Fibroblast of skin of back (primary cell): Measurements from ENCODE around the gene PPP1R13B.
A peak's percentile ranks its signal among the peaks of the same experiment; 100 is the strongest.
"Not testable (repeated sequence)": the region's sequence is repeated elsewhere in the genome, so short reads cannot be mapped to it uniquely, and the experiment has no call there.

Experiments used
- DNase-seq: peaks from one replicate; pipeline ENCODE4 v3.0.0-alpha.2; 2013

The PPP1R13B gene

DNA sequence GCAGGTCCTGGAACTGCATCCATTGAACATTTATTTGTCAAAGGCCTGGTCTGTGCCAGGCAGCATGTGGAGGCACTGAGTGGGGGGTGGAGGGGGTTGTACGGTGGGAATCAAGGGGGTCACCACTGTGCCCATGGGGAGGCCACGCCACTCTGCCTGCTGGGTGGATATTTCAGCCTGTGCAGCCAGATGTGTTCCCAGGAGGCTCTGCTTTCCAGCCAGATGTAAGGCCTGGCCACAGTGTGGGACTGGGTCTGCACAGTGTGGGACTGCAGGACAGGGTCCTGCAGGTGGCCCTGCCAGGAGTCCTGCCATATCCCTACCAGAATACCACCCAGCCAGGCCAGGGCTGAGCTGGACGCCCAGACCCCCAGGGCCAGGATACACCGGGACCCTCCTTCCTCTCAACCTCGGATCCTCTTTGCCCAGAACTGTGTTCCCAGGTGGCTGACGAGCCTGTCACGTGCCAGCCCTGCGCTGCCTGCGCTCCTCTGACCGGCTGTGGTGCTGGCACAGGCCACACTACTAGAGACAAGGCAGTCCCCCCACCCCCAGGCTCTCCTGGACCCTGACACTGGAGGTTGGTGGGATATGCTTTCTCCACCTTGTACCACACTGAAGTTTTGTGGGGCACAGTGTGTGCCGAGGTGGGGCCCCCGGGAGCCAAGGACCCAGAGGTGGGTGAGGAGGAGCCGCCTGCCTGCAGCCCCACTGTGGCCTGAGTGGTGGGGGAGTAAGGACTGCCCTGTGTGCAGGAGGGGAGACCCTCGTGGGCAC is 149.6 kb downstream of the PPP1R13B start:
- no peak for DNase-seq

DNA sequence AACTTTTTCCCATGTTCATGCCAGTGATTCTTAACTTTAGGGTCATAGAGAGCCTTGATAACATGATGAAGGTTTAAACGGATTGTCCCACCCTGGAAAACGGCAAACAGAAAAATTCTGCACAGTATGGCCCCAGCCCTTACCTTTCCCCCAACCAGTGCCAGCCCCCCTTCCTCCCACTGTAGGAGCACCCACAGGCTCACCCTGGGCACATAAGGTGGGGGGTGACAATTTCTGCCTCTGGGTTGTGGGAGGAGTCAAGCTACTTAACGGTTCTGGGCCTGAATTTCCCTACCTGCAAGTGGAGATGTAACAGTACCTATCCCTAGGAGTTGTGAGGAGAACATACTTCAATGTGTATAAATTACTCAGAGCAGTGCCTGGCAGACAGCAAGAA is 150.2 kb downstream of the PPP1R13B start:
- no peak for DNase-seq

DNA sequence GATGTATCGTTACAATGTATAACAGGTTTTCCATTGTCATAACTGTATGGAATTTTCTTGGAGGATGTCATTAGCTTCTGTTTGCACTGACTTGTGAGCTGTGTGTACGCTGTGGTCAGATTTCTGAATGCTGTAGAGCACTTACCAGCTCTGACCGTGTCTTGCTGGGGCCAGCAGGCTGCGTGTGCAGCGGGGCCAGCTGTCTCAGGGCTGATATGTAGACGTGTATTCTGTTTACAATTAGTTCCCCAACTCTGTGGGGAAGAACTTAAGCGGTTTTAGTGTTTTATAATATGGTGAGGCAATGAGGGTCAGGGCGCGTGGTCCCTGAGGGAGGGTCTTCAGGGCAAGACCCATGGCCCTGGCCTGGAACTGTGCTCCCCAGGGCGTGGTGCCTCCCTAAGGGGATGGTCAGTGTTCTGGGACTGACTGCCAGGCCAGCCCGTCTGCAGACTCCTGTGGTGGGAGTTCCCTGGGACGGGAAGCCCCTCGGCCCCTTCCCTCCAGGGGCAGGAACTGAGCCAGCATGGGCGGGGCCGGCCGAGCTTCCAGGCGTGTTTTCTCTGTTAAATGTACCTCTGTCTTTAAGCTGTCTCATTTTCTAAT is 150.8 kb downstream of the PPP1R13B start:
- DNase-seq = peak; percentile 27

DNA sequence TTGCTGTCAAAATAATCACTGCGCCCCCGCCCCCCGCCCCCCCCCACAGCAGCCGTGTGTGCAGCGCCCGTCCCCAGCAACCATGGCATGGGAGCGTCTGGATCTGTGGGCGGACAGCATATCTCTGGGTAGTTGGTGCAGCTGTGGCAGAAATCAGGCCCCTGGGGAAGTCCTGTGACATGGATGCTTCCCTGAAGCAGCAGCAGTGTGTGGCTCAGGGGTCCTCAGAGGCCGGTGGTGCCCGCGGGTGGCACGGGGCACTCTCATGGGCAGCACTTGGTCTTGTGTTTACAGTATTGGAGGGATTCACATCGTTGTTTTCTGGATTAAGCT is 151.3 kb downstream of the PPP1R13B start:
- DNase-seq = no peak

DNA sequence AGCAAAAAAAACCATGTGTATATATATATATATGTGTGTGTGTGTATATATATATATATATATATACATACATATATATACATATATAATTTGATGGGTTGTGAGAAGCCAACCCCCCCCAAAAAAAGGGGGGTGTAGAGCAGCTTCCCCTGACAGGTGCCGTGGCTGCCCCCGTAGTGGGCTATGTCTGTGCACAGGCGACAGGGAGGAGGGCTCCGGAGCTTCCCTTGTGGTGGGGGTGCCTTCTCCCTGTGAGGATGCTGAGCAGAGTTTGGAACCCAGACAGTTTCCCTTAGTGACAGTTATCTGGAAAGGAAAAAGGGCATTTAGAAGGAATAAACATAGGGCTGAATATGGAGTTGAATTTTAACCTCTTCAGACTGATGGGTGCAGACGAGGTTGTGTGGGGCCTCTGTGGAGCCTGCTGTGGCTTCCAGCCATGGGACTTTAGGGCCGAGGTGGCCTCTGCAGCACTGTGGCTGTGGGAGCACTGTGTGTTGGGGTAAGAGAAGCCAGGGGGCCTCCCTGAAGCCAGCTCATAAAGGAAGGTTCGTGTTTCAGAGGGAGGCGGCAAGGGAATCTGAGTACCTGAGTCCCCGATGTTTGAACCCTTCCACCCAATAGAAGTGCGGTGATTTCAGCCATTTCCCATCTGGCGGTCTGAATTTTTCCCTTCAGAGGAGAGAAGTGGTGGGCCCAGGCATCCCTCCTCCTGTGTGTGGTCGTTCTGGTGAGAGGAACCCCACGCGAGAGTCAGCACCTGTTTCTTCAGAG is 151.9 kb downstream of the PPP1R13B start:
- no peak for DNase-seq

DNA sequence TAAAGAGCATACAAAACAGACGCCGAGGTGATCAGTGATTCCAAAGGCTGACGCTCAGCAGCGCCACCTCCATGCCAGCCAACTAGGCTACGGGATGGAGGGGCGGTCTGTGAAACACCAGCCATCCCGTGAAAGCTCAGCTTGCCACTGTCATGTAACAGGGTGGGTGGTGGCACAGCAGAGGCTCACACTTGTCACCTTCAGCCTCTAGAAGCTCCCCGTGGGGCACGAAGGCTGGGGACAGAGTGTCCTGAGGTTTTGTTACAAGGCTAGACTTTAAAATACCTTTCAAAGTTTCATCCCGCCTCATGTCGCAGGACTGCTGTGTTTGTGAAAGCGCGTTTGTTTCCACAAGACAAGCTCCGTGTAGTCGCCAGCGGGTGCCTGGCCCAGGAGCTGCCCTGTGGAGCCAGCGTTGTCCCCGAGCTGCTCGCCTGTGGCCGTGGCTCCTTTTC is 152.8 kb downstream of the PPP1R13B start:
- no peak for DNase-seq

DNA sequence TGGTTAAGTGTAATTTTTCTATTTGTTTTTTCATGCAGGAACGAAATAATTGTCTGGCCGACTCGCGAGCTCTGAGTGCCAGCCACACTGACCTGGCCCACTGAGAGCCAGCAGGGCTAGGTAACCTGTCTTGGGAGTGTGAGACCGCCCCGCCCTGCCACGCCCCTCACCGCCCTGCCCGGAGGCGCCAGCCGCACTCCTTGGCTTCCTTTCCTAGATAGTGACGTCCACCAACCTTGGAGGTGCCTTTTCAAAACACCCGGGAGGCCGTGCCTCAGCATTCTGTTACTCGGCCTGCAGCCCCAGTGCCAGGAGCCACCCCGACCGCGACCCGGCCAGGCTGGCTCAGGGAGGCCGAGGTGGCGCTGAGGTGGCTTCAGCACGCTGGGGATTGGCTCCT is 153.9 kb downstream of the PPP1R13B start:
- DNase-seq = no peak

DNA sequence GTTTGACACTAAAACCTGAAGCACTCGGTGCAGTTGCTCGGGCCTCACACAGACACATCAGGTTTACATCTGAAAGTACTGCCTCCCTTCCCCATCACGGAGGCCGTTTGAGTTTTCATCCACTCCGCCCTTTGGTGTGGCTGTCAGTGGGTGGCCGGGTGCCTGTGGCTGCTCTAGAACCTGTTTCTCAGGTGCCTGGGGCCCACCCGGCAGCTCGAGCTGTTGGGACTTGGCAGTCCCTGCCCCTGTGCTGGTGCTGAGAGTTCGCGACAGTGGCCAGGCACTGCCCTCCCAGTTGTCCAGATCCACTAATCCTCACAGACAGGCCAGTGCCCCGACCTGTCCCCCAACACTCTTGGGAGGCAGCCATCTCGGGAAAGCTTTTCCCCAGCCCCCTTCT is 154.5 kb downstream of the PPP1R13B start:
- DNase-seq = no peak

DNA sequence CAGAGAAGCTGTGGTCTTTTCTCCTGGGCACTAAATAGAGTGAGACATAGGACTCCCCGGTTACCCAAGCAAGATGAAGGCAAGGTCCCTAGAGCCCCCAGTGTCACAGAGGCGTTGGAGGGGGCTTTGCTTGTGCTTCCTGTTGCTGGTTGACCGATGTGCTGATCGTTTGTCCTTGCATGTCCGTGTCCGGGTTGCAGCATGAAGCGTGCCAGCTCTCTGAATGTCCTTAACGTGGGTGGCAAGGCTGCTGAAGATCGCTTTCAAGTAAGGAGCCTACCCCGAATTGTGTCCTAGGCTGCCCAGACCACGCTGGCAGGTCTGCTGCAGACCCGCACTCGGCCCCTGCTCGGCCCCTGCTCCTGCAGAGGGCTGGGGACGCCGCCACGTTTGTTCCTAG is 155.2 kb downstream of the PPP1R13B start:
- no peak for DNase-seq

DNA sequence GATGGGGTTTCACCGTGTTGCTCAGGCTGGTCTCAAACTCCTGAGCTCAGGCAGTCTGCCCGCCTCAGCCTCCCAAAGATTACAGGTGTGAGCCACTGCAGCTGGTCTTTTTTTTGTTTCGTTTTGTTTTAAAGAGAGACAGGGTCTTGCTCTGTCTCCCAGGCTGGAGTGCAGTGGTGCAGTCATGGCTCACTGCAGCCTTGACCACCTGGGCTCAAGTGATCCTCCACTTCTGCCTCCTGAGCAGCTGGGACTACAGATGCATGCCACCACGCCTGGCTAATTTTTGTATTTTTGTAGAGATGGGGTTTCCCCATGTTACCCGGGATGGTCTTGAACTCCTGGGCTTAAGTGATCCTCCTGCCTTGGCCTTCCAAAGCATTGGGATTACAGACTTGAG is 155.7 kb downstream of the PPP1R13B start:
- not testable (repeated sequence) for DNase-seq

DNA sequence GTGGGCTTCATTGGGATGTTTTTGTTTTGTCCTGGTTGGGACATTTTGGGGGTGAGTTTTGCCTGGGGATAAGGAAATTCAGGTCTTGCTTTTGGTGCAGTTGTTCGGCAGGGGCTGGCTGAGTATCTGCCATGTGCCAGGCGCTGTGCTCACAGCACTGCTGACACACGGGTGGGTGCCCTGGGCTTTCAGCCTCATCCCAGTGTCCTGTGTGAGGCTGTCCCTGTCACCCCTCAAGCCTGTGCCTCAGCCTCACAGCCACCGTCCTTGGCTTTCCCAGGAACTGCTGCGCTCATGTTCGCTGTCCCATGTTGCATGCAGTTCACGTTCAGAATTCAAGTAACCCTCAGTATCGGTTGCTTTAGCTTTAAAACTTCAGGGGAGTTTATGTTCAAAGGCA is 157.0 kb downstream of the PPP1R13B start:
- no peak for DNase-seq

DNA sequence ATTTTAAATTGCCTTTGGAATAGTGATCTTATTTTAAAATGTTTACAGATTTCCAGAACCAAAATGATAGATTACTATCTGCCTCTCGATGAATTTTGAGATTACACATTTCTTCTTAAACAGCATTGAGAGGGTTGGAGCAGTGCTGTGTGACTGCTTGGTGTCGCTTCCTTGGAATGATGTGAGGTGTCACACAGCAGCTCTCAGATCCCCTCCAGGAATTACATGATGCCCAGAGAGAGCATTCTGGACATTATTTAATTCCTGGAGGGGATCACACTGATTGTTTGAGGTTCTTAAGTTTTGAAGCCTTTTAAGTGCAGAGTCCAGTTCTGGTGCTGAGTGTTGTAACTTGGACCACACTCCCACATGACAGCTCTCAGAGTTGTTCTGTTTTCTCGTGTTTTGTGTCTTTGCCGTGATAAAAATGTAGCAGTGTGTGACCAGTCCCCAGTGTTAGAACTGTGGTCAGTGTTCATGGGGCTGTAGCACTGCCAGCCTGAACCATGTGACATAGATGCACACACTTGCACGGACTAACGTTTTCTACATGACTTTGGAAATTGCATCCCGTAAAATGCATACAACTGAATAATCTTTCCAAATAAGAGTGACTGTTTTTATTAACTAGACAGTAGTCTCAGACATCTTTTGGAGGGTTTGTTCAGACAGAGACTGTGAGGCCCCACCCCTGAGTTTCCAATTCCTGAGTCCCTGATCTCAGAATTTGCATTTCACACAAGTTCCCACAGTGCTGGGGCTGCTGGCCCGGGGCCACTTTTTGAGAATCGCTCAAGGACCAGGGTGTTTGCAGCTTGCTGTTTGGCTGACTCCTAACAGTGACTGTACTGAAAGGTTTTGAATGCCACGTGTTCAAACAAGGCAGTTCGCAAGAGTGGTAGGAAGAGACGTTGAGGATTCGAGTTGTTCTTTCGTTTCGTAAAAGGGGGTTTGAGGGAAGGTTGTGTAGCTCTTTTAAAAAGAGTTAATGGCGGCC is 158.2 kb downstream of the PPP1R13B start:
- DNase-seq = peak; percentile 72

DNA sequence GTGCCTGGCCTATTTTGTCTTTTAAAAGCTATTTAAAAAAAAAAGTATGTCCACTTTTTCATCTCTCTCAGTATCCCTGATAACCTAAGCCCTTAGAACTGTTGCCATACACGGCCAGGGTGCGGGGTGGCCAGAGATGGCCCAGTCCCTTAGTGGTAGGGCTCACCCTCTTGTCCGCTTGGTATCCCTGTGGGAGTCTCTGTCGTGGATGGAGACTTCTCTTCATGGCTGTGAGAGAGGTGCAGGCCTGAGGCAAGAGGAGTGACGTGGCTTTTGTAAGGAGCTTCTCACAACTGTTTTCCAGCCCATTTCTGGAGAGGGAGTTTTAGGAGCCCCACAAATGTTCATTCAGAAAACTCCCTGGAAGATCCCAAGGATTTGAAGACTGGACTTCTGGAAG is 158.9 kb downstream of the PPP1R13B start:
- no peak for DNase-seq

DNA sequence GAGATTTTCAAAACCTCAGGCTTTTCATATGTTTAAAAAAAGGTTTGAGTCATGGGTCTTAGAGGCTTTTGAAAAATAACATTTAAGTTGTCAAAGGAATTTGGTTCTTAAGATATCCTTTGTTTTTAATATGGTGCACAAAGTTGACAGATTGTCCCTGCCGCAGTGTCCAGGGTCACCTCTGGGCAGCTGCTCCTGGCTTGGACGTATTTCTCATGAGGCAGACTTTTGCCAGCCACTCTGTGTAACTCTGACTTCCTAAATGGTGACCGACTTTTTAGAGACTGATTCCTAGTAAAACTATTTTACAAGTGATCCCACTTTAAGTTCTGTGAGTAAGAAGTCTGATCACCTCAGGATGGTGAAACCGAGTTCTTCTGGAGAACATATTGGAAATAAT is 159.7 kb downstream of the PPP1R13B start:
- no peak for DNase-seq

DNA sequence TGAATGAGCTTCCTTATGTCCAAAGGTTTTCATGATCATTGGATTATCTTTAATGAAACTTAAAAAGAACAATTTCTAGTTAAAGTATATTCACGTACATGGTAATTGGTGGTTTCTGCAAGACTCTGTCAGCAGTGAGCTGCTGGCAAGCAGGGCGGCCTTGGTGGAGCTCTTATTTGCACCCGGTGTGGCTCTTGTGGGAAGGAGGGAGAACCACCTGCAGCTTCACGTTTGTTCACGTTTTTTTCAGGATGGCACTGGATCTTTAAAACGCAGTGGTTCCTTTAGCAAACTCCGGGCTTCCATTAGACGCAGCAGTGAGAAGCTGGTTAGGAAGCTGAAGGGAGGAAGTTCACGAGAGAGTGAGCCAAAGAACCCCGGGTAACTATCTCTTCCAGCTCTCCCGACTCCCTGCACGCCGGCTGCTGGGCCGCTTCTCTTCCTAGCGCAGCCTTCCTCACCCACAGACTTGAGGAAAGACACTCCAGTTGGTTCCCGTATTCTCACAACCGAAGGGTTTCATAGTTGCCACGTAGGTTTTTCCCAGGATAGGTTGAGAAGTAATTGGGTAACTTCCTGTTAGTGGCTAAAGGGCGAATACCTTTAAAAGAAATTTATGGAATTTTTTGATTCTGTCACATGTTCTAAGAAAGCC is 160.4 kb downstream of the PPP1R13B start:
- DNase-seq = peak; percentile 51

DNA sequence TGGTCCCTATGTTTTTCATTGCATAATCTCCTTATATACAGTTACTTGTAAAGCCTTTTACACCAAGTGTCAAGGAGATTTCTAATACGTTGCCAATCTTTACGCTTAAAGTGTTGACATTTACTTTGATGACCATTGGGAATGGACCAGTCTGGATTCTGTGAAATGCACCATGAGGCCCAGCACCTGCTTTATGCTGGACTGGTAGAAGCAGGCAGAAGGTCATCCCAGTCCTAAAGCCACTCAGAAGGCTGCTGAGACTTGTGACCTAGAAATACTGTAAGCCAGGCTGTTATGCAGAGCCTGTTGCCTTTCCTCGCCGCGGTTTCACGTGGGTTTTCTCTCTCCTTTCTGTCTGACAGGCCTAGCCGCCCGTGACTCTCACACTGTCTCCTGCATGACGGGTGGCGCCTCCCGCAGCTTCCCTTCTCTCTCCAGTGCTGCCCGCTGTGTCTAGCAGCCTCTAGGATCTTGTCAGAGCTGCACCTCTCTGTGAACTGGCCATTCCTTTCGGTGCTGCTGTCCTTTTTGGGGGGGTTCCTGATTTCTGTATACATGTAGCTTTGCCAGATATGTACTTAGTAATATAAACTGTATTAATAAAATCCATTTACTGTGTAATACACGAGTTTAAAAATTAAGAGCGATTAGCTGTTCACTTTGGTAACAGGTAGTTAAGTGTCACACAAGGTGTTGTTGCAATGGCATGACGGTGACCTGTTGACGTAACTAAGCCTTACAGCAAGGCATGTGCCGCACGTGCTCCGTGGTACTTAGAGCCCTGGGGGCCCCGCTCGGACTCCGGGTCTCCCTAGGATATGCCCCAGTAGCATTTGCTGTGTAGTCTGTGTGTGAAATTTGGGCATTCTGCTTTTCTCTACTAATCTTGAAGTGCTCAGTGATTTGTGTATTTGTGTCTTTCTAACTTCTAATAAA is 161.8 kb downstream of the PPP1R13B start:
- no peak for DNase-seq

DNA sequence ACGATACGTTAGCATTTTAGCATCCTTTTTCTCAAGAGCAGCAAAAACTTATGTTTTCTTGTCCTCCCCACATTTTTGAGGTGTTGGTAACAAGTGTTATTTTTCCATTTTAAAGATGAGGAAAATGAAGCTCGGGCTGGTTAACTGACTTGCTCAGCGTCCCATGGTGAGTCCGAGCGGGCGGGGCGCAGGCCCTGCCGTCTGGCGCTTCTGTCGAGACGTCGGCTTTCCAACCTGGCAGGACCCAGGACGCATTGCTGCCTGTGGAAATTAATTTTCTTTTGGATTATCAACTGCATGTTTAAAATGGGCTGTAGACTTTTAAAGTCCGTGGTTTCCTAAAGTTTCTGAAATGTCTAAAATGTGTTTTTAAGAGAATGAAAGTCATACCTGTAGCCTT is 162.5 kb downstream of the PPP1R13B start:
- DNase-seq = no peak

DNA sequence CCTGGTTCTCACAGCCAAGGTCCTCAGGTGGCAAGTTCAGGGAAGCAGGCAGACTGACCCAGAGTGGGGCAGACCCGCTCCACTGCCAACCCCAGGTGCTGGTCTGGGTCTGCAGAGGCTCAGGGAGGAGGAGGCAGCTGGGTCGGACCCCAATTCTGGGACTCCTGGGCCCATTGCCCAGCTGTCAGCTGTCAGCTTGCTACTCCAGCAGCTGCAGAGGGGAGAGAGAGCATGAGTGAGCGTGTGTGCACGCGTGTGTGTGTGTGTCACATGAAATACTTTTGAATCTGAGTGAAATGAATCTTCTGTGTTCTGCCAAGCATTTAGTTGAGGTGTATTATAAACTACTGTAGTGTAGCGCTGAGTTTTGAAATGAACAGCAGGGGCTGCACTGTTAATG is 162.9 kb downstream of the PPP1R13B start:
- no peak for DNase-seq
